Karpas-422 (cell line): ENCODE measurements around the gene CFAP92. TPM values are rescaled to one million over a fixed set of nuclear protein-coding genes. Genes with fewer than 3 reads are reported as not detected.

Source experiments
- DNase-seq: peaks from one replicate; pipeline ENCODE4 v3.0.0-alpha.2; 2015
- H2AFZ ChIP-seq: fragments of 200-600 bp; sonication (generic); 2 replicates; pipeline ENCODE4 v1.6.1; 2014; ENCODE audit warnings: antibody characterized with exemption, low read length, mixed read lengths
- H3K27ac ChIP-seq: fragments of 200-600 bp; sonication (generic); 2 replicates; pipeline ENCODE4 v1.5.1; 2014; ENCODE audit warnings: mild to moderate bottlenecking, low read length, moderate library complexity
- H3K27me3 ChIP-seq: fragments of 200-600 bp; sonication (generic); 2 replicates; pipeline ENCODE4 v1.6.1; 2014; ENCODE audit warnings: low read length, mixed read lengths
- H3K36me3 ChIP-seq: fragments of 200-600 bp; sonication (generic); 2 replicates; pipeline ENCODE4 v1.6.1; 2014; ENCODE audit warnings: low read length, mixed read lengths; ENCODE audit not compliant: insufficient read depth
- H3K4me1 ChIP-seq: fragments of 200-600 bp; sonication (generic); 2 replicates; pipeline ENCODE4 v1.6.1; 2014; ENCODE audit warnings: mild to moderate bottlenecking, low read length, mixed read lengths
- H3K4me2 ChIP-seq: fragments of 200-600 bp; sonication (generic); 2 replicates; pipeline ENCODE4 v1.6.1; 2014; ENCODE audit warnings: low read length, low read depth, mild to moderate bottlenecking; ENCODE audit not compliant: poor library complexity, severe bottlenecking
- H3K4me3 ChIP-seq: fragments of 200-600 bp; sonication (generic); 2 replicates; pipeline ENCODE4 v1.5.1; 2014; ENCODE audit warnings: mild to moderate bottlenecking, antibody characterized with exemption, low read length, mixed read lengths
- H3K79me2 ChIP-seq: fragments of 200-600 bp; sonication (generic); 2 replicates; pipeline ENCODE4 v1.6.1; 2014; ENCODE audit warnings: mild to moderate bottlenecking, low read length, mixed read lengths
- H3K9ac ChIP-seq: fragments of 200-600 bp; sonication (generic); 2 replicates; pipeline ENCODE4 v1.6.0; 2014; ENCODE audit warnings: low read length
- H3K9me2 ChIP-seq: fragments of 200-600 bp; sonication (generic), shearing (Covaris generic); replicated peaks from 2 replicates; pipeline ENCODE4 v1.6.0; 2014; ENCODE audit warnings: mild to moderate bottlenecking, low read length, moderate library complexity; ENCODE audit not compliant: insufficient read depth
- H3K9me3 ChIP-seq: fragments of 300-700, 200-600 bp; sonication (generic); 2 replicates; pipeline ENCODE4 v1.6.1; 2014; ENCODE audit warnings: low read length, mixed read lengths
- H4K20me1 ChIP-seq: fragments of 200-600 bp; sonication (generic); 2 replicates; pipeline ENCODE4 v1.6.1; 2014; ENCODE audit warnings: mild to moderate bottlenecking, antibody characterized with exemption, low read length, low read depth; ENCODE audit not compliant: insufficient read depth
- total RNA-seq: library from RNA; depleted of rRNA; stranded (reverse); fragments of >200 nt; shearing (Covaris generic); gene quantifications from 2 replicates; pipeline ENCODE4 v1.2.3, GENCODE V29; 2014; ENCODE audit warnings: low replicate concordance

Gene CFAP92
- total RNA-seq, 1 experiment from 2014 or later, result not detected

- H3K27ac ChIP-seq, result no peak overlapping the region
- H3K4me2 ChIP-seq, result no peak overlapping the region
- H3K79me2 ChIP-seq, result no peaks in the 10 kb centered on the region
- no peak overlapping the region for H2AFZ ChIP-seq
- no peaks in the 10 kb centered on the region for H3K36me3 ChIP-seq
- no peak overlapping the region for H3K9ac ChIP-seq
- H3K4me1 ChIP-seq, result peaks cover 2% of the 10 kb centered on the region
- no peak overlapping the region for H3K4me3 ChIP-seq
- no peaks in the 10 kb centered on the region for H3K9me3 ChIP-seq
- no peaks in the 10 kb centered on the region for H3K9me2 ChIP-seq
- no peaks in the 10 kb centered on the region for H4K20me1 ChIP-seq
- no peak for DNase-seq
- H3K27me3 ChIP-seq, result no peaks in the 10 kb centered on the region
Measured at GRCh38 chr3:129006864-129007263, 13.0 kb upstream of the CFAP92 start.

GRCh38 chr3:129005526-129006303 lies 11.8 kb upstream of the CFAP92 start:
- H3K79me2 ChIP-seq, result no peaks in the 10 kb centered on the region
- H3K4me1 ChIP-seq, result no peaks in the 10 kb centered on the region; the same call in 1 of the 2 replicates
- no peak for DNase-seq
- no peak overlapping the region for H2AFZ ChIP-seq
- no peaks in the 10 kb centered on the region for H3K9me3 ChIP-seq
- H3K9ac ChIP-seq, result no peak overlapping the region
- no peaks in the 10 kb centered on the region for H3K9me2 ChIP-seq
- no peak overlapping the region for H3K27ac ChIP-seq
- H4K20me1 ChIP-seq, result no peaks in the 10 kb centered on the region
- no peak overlapping the region for H3K4me3 ChIP-seq
- H3K4me2 ChIP-seq, result no peak overlapping the region
- no peaks in the 10 kb centered on the region for H3K27me3 ChIP-seq
- H3K36me3 ChIP-seq, result no peaks in the 10 kb centered on the region

GRCh38 chr3:129004639-129005295 lies 10.9 kb upstream of the CFAP92 start:
- Histone ChIP-seq H3K79me2 (no peaks in the 10 kb centered on the region), H3K9me3 (no peaks in the 10 kb centered on the region), H2AFZ (no peak overlapping the region), H3K27me3 (no peaks in the 10 kb centered on the region), H4K20me1 (no peaks in the 10 kb centered on the region), H3K9me2 (no peaks in the 10 kb centered on the region), H3K27ac (no peak overlapping the region), H3K9ac (no peak overlapping the region), H3K4me1 (no peaks in the 10 kb centered on the region; the same call in 1 of the 2 replicates), H3K4me3 (no peak overlapping the region), H3K4me2 (no peak overlapping the region), H3K36me3 (no peaks in the 10 kb centered on the region)
- DNase-seq, result no peak

GRCh38 chr3:129003578-129004112 lies 9.8 kb upstream of the CFAP92 start:
- Histone ChIP-seq H2AFZ (no peak overlapping the region), H3K9ac (no peak overlapping the region)
- DNase-seq, result no peak

GRCh38 chr3:129002573-129003569 lies 9.0 kb upstream of the CFAP92 start:
- no peak overlapping the region for H3K9ac ChIP-seq

More at GRCh38 chr3:129003578-129004112, 9.8 kb upstream of the CFAP92 start:
- Histone ChIP-seq H3K4me1 (no peaks in the 10 kb centered on the region; the same call in 1 of the 2 replicates), H3K36me3 (no peaks in the 10 kb centered on the region), H3K27me3 (no peaks in the 10 kb centered on the region), H3K27ac (no peak overlapping the region), H4K20me1 (no peaks in the 10 kb centered on the region), H3K9me3 (no peaks in the 10 kb centered on the region), H3K79me2 (no peaks in the 10 kb centered on the region), H3K9me2 (no peaks in the 10 kb centered on the region), H3K4me2 (no peak overlapping the region), H3K4me3 (no peak overlapping the region)

GRCh38 chr3:129001806-129002572 lies 8.1 kb upstream of the CFAP92 start:
- H3K9me2 ChIP-seq, result no peaks in the 10 kb centered on the region
- no peaks in the 10 kb centered on the region for H4K20me1 ChIP-seq
- H3K27me3 ChIP-seq, result no peaks in the 10 kb centered on the region
- H2AFZ ChIP-seq, result no peak overlapping the region
- no peaks in the 10 kb centered on the region for H3K36me3 ChIP-seq
- no peak overlapping the region for H3K4me3 ChIP-seq
- H3K4me2 ChIP-seq, result no peak overlapping the region
- H3K27ac ChIP-seq, result no peak overlapping the region
- no peaks in the 10 kb centered on the region for H3K79me2 ChIP-seq
- H3K9ac ChIP-seq, result no peak overlapping the region
- DNase-seq, result no peak
- no peaks in the 10 kb centered on the region for H3K4me1 ChIP-seq
- H3K9me3 ChIP-seq, result no peaks in the 10 kb centered on the region

More at GRCh38 chr3:129002573-129003569, 9.0 kb upstream of the CFAP92 start:
- Histone ChIP-seq H3K79me2 (no peaks in the 10 kb centered on the region), H2AFZ (no peak overlapping the region), H3K36me3 (no peaks in the 10 kb centered on the region), H3K27me3 (no peaks in the 10 kb centered on the region), H3K9me2 (no peaks in the 10 kb centered on the region), H4K20me1 (no peaks in the 10 kb centered on the region), H3K4me1 (no peaks in the 10 kb centered on the region; the same call in 1 of the 2 replicates), H3K4me2 (no peak overlapping the region), H3K4me3 (no peak overlapping the region), H3K9me3 (no peaks in the 10 kb centered on the region), H3K27ac (no peak overlapping the region)
- no peak for DNase-seq

GRCh38 chr3:129001101-129001805 lies 7.4 kb upstream of the CFAP92 start, which contains the start of gene EFCC1:
EFCC1 (plus strand) TSS chr3:129001304; CDS start chr3:129001629, 325 bp downstream.
- Histone ChIP-seq H3K9ac (no peak within 1 kb of the TSS), H3K27ac (no peak within 1 kb of the TSS), H4K20me1 (no peaks in the 10 kb centered on the region), H3K27me3 (no peaks in the 10 kb centered on the region), H3K4me1 (no peaks in the 10 kb centered on the region), H3K4me2 (no peak within 1 kb of the TSS), H3K9me2 (no peaks in the 10 kb centered on the region), H3K79me2 (no peaks in the 10 kb centered on the region), H2AFZ (no peak within 1 kb of the TSS), H3K4me3 (no peak within 1 kb of the TSS), H3K36me3 (no peaks in the 10 kb centered on the region), H3K9me3 (no peaks in the 10 kb centered on the region)
- DNase-seq, result no peak
